ENCODE data around the gene CDK2AP2. TPM values are rescaled to one million over a fixed set of nuclear protein-coding genes. Genes with fewer than 3 reads are reported as not detected.

The CDK2AP2 gene
- polyA plus RNA-seq, 1 of the 3 experiments (the other 2 are of a cell fraction): 47.9 TPM

DNA sequence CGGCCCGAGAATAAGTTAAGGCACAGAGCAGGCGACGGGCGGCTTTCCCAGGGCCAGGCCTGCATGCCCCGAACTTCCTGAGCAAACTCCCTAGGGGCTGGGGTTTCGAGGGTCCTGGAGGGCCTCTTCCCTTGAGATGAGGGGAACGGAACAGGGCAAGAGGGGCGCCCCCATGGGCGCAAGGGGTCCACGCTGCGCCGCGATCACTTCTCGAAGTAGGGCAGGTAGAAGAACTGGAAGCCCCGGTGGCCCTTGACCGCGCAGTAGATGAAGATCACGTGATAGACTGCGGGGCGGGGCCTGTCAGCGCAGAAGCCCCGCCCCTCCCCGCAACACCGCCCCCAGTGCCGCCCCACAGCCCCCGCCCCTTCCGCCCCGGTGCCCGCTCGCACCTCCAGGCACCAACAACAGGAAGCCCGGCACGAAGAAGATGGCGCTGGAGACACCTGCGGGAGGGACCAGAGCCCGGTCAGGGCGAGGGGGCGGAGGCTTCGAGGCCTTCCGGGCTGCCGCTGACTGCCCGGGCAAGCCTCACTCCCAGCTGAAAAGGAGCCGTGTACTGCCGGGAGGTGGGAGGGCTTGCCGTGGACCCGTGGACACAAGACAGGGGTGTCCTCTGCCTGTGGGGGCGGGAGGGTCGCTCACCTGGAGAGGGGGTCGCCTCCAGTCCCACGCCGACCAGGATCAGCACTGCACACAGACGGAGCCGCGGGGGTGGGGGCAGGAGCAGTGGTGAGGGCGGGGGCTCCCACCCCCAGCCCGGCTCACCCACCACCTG is 43.4 kb downstream of the CDK2AP2 start:
- Histone ChIP-seq H3K9ac (peak overlapping the region; percentile 66), H3K4me3 (ENCODE audit: low read depth in 2 of 2, low read length in 1 of 2) (peak overlapping the region; percentile 63 to 68), H4K20me1 (ENCODE audit: insufficient read depth) (no peaks in the 10 kb centered on the region), H2AFZ (ENCODE audit: low read depth) (peak overlapping the region; percentile 85), H3K9me3 (no peaks in the 10 kb centered on the region), H3K36me3 (replicated peaks in 1 of 2; ENCODE audit: control insufficient read depth in 1 of 2, insufficient read depth in 2 of 2, low read length in 1 of 2) (no peaks in the 10 kb centered on the region), H3K27me3 (ENCODE audit: insufficient read depth) (no peaks in the 10 kb centered on the region), H3K27ac (ENCODE audit: low read depth in 2 of 2, low read length in 1 of 2) (peak overlapping the region; percentile 61 to 89), H3K4me1 (ENCODE audit: control insufficient read depth in 1 of 2, insufficient read depth in 2 of 2, low read depth in 1 of 2, low read length in 1 of 2) (peaks cover 9 to 34% of the 10 kb centered on the region in 2 experiments; a peak in 2 of 4 replicates), H3K4me2 (peak overlapping the region; percentile 87), H3K9me2 (no peaks in the 10 kb centered on the region), H3K79me2 (ENCODE audit: insufficient read depth) (peaks cover 7% of the 10 kb centered on the region; the same call in 1 of the 2 replicates), H3F3A (replicated peaks; ENCODE audit: insufficient read depth) (peaks cover 18% of the 10 kb centered on the region)
- WGBS (ENCODE audit: low lambda C conversion rate): 12% methylated on average over 23 of the region's 56 CpGs
- POLR2A ChIA-PET: interaction anchor here (1.0 kb wide), 1 partner anchor 73 kb away, joined by 3 read pairs; the partner anchor contains the start of gene RAD9A
- CTCF ChIA-PET: interaction anchor here (1.0 kb wide), 2 partner anchors 63 to 118 kb away, joined by 3 read pairs; partner anchors contain the start of gene PPP1CA
- DNase-seq: peak; percentile 98
- TF ChIP-seq RCOR1 (IDR thresholded peaks at IDR 0.05; ENCODE audit: low read length) (no peak), FOXJ3 (CRISPR knock-in tag; IDR thresholded peaks at IDR 0.05) (no peak), TAF1 (IDR thresholded peaks at IDR 0.05; ENCODE audit: borderline replicate concordance, low read depth, low read length) (peak; percentile 73), FOXM1 (IDR thresholded peaks at IDR 0.05; ENCODE audit: low read depth) (no peak), SIN3A (IDR thresholded peaks at IDR 0.05; ENCODE audit: borderline replicate concordance, low read depth, low read length) (peak; percentile 56; the same call in 1 of the 2 replicates), NFIC (IDR thresholded peaks at IDR 0.05; ENCODE audit: borderline replicate concordance) (no peak), NRF1 (IDR thresholded peaks at IDR 0.05; ENCODE audit: low read depth, low read length) (no peak), CHD2 (IDR thresholded peaks at IDR 0.05; ENCODE audit: low read length, partially characterized antibody) (no peak), JUND (IDR thresholded peaks at IDR 0.05) (no peak), GABPA (IDR thresholded peaks at IDR 0.05; ENCODE audit: low read depth) (peak; percentile 51), RAD21 (IDR thresholded peaks at IDR 0.05; ENCODE audit: low read length) (no peak), RXRA (IDR thresholded peaks at IDR 0.05; ENCODE audit: borderline replicate concordance, low read depth) (no peak), TCF12 (IDR thresholded peaks at IDR 0.05) (no peak), POLR2AphosphoS5 (IDR thresholded peaks at IDR 0.05; ENCODE audit: low read depth, low read length) (peak; percentile 78; the same call in 1 of the 2 replicates), ELF1 (IDR thresholded peaks at IDR 0.05) (peak; percentile 64; the same call in 1 of the 2 replicates), MEF2A (IDR thresholded peaks at IDR 0.05; ENCODE audit: borderline replicate concordance, low read depth) (no peak), MXI1 (IDR thresholded peaks at IDR 0.05; ENCODE audit: low read depth, low read length) (no peak), FOSL2 (IDR thresholded peaks at IDR 0.05; ENCODE audit: borderline replicate concordance, low read depth) (no peak), EP300 (IDR thresholded peaks at IDR 0.05; ENCODE audit: borderline replicate concordance in 1 of 2, low read depth in 1 of 2, low read length in 1 of 2) (no peak), YY1 (IDR thresholded peaks at IDR 0.05; ENCODE audit: low read depth) (peak; percentile 86), TEAD4 (IDR thresholded peaks at IDR 0.05; ENCODE audit: borderline replicate concordance, insufficient read depth) (no peak), EZH2phosphoT487 (IDR thresholded peaks at IDR 0.05; ENCODE audit: borderline replicate concordance, low read depth) (no peak)
- TF ChIP-seq, protein P1, sequence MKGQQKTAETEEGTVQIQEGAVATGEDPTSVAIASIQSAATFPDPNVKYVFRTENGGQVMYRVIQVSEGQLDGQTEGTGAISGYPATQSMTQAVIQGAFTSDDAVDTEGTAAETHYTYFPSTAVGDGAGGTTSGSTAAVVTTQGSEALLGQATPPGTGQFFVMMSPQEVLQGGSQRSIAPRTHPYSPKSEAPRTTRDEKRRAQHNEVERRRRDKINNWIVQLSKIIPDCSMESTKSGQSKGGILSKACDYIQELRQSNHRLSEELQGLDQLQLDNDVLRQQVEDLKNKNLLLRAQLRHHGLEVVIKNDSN (IDR thresholded peaks at IDR 0.05; ENCODE audit: borderline replicate concordance, low read depth): peak; percentile 86
- TF ChIP-seq, protein P2, sequence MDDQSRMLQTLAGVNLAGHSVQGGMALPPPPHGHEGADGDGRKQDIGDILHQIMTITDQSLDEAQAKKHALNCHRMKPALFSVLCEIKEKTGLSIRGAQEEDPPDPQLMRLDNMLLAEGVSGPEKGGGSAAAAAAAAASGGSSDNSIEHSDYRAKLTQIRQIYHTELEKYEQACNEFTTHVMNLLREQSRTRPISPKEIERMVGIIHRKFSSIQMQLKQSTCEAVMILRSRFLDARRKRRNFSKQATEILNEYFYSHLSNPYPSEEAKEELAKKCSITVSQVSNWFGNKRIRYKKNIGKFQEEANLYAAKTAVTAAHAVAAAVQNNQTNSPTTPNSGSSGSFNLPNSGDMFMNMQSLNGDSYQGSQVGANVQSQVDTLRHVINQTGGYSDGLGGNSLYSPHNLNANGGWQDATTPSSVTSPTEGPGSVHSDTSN (IDR thresholded peaks at IDR 0.05): no peak
- TF ChIP-seq, protein P3, sequence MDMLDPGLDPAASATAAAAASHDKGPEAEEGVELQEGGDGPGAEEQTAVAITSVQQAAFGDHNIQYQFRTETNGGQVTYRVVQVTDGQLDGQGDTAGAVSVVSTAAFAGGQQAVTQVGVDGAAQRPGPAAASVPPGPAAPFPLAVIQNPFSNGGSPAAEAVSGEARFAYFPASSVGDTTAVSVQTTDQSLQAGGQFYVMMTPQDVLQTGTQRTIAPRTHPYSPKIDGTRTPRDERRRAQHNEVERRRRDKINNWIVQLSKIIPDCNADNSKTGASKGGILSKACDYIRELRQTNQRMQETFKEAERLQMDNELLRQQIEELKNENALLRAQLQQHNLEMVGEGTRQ (IDR thresholded peaks at IDR 0.05; ENCODE audit: borderline replicate concordance, low read depth, low read length): peak; percentile 38; the same call in 1 of the 2 replicates
- TF ChIP-seq, protein P4, sequence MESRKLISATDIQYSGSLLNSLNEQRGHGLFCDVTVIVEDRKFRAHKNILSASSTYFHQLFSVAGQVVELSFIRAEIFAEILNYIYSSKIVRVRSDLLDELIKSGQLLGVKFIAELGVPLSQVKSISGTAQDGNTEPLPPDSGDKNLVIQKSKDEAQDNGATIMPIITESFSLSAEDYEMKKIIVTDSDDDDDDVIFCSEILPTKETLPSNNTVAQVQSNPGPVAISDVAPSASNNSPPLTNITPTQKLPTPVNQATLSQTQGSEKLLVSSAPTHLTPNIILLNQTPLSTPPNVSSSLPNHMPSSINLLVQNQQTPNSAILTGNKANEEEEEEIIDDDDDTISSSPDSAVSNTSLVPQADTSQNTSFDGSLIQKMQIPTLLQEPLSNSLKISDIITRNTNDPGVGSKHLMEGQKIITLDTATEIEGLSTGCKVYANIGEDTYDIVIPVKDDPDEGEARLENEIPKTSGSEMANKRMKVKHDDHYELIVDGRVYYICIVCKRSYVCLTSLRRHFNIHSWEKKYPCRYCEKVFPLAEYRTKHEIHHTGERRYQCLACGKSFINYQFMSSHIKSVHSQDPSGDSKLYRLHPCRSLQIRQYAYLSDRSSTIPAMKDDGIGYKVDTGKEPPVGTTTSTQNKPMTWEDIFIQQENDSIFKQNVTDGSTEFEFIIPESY (IDR thresholded peaks at IDR 0.05; ENCODE audit: borderline replicate concordance, low read depth): no peak
- TF ChIP-seq, protein P5, sequence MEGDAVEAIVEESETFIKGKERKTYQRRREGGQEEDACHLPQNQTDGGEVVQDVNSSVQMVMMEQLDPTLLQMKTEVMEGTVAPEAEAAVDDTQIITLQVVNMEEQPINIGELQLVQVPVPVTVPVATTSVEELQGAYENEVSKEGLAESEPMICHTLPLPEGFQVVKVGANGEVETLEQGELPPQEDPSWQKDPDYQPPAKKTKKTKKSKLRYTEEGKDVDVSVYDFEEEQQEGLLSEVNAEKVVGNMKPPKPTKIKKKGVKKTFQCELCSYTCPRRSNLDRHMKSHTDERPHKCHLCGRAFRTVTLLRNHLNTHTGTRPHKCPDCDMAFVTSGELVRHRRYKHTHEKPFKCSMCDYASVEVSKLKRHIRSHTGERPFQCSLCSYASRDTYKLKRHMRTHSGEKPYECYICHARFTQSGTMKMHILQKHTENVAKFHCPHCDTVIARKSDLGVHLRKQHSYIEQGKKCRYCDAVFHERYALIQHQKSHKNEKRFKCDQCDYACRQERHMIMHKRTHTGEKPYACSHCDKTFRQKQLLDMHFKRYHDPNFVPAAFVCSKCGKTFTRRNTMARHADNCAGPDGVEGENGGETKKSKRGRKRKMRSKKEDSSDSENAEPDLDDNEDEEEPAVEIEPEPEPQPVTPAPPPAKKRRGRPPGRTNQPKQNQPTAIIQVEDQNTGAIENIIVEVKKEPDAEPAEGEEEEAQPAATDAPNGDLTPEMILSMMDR (IDR thresholded peaks at IDR 0.05): no peak
